ENCODE measurements around the gene CEACAM1.

The CEACAM1 gene

DNA sequence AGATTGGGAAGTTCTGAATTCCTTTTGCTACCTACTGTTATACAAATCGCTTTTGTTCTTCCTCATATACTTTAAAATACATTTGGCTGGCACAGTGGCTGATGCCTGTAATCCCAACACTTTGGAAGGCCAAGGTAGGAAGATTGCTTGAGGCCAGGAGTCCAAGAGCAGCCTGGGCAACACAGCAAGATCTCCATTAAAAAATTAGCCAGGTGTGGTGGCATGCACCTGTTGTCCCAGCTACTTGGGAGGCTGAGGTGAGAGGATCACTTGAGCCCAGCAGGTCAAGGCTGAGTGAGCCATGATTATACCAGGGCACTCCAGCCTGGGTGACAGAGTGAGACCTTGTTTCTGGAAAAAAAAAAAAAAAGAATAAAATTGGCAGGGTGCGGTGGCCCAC lies 51.2 kb downstream of the CEACAM1 start:
- DNase-seq (ENCODE audit: low spot score) = no peak
- in situ Hi-C loops (cut with MboI; ENCODE audit: low sequenced_read_pairs, unreplicated experiment) = no loop called here
- no peak for TF ChIP-seq CTCF (IDR thresholded peaks at IDR 0.05; ENCODE audit: borderline replicate concordance, control extremely low read depth, extremely low read depth, insufficient read depth, missing control alignments)

DNA sequence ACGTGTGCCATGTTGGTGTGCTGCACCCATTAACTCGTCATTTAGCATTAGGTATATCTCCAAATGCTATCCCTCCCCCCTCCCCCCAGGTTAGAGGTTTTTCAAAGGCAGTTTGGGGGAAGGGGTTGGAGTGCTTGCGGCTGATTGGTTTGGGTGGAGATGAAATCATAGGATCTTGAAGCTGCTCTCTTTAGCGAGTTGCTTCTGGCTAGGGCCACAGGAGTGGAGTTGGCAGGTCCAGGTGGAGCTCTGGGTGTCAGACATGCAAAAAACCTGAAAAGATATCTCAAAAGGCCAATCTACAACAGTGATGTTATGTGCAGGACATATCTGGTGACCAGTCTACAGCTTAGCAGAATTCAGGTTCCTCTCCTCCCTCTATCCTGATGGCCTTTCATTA lies 52.9 kb downstream of the CEACAM1 start:
- TF ChIP-seq CTCF (IDR thresholded peaks at IDR 0.05; ENCODE audit: borderline replicate concordance, control extremely low read depth, extremely low read depth, insufficient read depth, missing control alignments) = no peak
- in situ Hi-C loops (cut with MboI; ENCODE audit: low sequenced_read_pairs, unreplicated experiment) = no loop called here
- DNase-seq (ENCODE audit: low spot score) = no peak

DNA sequence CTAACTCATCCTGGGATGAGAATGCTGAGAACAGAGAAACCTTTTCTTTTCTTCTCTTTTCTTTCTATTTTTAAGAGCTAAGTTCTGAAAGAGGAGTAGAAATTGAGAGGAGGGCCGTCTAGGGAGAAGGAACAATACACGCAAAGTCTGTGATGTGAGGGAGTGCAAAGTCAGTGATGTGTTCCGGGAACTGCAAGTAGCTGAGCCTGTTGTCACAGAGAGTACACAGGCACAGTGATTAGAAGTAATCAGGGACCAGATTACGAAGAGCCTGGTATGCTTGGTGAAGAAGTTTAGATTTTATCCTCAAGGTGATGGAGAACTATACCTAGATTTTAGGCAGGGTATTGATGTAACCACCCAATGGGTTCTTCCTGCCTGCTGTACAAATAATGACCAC lies 53.5 kb downstream of the CEACAM1 start:
- DNase-seq (ENCODE audit: low spot score) = no peak
- in situ Hi-C loops (cut with MboI; ENCODE audit: low sequenced_read_pairs, unreplicated experiment) = no loop called here
- TF ChIP-seq CTCF (IDR thresholded peaks at IDR 0.05; ENCODE audit: borderline replicate concordance, control extremely low read depth, extremely low read depth, insufficient read depth, missing control alignments) = no peak

DNA sequence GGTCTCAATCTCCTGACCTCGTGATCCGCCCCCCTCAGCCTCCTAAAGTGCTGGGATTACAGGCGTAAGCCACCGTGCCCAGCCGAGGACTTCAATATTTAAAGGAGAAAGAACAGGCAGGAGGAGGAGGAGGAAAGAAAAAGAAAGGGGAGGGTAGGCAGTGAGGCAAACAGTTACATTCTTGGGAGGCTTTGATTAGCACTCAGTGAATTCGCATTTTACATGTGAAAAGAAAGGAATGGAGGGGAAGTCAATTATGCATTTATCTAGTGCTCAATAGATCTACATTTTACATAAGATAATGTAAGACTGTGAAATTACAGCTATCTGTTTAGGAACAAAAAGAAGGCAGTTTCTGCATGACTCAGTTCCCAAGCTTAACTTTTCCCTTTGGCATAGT lies 54.6 kb downstream of the CEACAM1 start:
- TF ChIP-seq CTCF (IDR thresholded peaks at IDR 0.05; ENCODE audit: borderline replicate concordance, control extremely low read depth, extremely low read depth, insufficient read depth, missing control alignments) = no peak

GRCh38 chr19:42472402-42473147 lies 55.7 kb downstream of the CEACAM1 start:
- TF ChIP-seq CTCF (IDR thresholded peaks at IDR 0.05; ENCODE audit: borderline replicate concordance, control extremely low read depth, extremely low read depth, insufficient read depth, missing control alignments) = no peak
- DNase-seq (ENCODE audit: low spot score) = no peak
- in situ Hi-C loops (cut with MboI; ENCODE audit: low sequenced_read_pairs, unreplicated experiment) = no loop called here

More for the DNA sequence above, 54.6 kb downstream of the CEACAM1 start:
- DNase-seq (ENCODE audit: low spot score) = no peak
- in situ Hi-C loops (cut with MboI; ENCODE audit: low sequenced_read_pairs, unreplicated experiment) = no loop called here

GRCh38 chr19:42471554-42472249 lies 56.6 kb downstream of the CEACAM1 start:
- TF ChIP-seq CTCF (IDR thresholded peaks at IDR 0.05; ENCODE audit: borderline replicate concordance, control extremely low read depth, extremely low read depth, insufficient read depth, missing control alignments) = no peak
- in situ Hi-C loops (cut with MboI; ENCODE audit: low sequenced_read_pairs, unreplicated experiment) = no loop called here
- no peak for DNase-seq (ENCODE audit: low spot score)

Data from GM13976 (cell line).